Body of pancreas (tissue), 4 donors: ENCODE measurements around the gene PHF19.

Experiments
- CTCF ChIP-seq, 7 experiments: fragments of 450-650 bp in 4 of 7; fragments of 200-600 bp in 3 of 7; sonication (generic) in 3 of 7; IDR thresholded peaks; one replicate each; pipeline ENCODE4 v1.5.1; 2016 to 2019; ENCODE audit warnings: antibody characterized with exemption in 7 of 7
- POLR2A ChIP-seq, 3 donors: fragments of 450-650 bp; IDR thresholded peaks; one replicate each; pipeline ENCODE4 v1.6.1; 2016; ENCODE audit warnings: antibody characterized with exemption in 3 of 3, mild to moderate bottlenecking in 2 of 3

GRCh38 chr9:120899490-120900068 lies 22.6 kb upstream of the PHF19 start:
- TF ChIP-seq CTCF (IDR thresholded peaks at IDR 0.05): no peak
- TF ChIP-seq POLR2A (IDR thresholded peaks at IDR 0.05): no peak
